SK-MEL-5 (cell line): ENCODE measurements around the gene ATP2C1. TPM values are rescaled to one million over a fixed set of nuclear protein-coding genes. Genes with fewer than 3 reads are reported as not detected.
A peak's percentile ranks its signal among the peaks of the same experiment; 100 is the strongest.
"Not testable (repeated sequence)": the region's sequence is repeated elsewhere in the genome, so short reads cannot be mapped to it uniquely, and the experiment has no call there.

Experiments
- DNase-seq: peaks from one replicate; pipeline ENCODE4 v3.0.0-alpha.2; 2016; ENCODE audit warnings: low read depth, low spot score
- in situ Hi-C: cut with HindIII; loops from 2 replicates; pipeline ENCODE4 v1.10.0; 2016; ENCODE audit warnings: low sequenced_read_pairs, high pct_unique_total_duplicates, low pct_unique_long_range_greater_than_20kb
- total RNA-seq: library from RNA; depleted of rRNA; stranded (reverse); fragments of >200 nt; shearing (Covaris generic); gene quantifications from 2 replicates; pipeline ENCODE4 v1.2.3, GENCODE V29; 2014

The ATP2C1 gene
- total RNA-seq, 1 experiment from 2014 or later: 37.5 TPM

GRCh38 chr3:131007256-131007655 is 113.4 kb downstream of the ATP2C1 start:
- in situ Hi-C loops: no loop called here
- DNase-seq: no peak

DNA sequence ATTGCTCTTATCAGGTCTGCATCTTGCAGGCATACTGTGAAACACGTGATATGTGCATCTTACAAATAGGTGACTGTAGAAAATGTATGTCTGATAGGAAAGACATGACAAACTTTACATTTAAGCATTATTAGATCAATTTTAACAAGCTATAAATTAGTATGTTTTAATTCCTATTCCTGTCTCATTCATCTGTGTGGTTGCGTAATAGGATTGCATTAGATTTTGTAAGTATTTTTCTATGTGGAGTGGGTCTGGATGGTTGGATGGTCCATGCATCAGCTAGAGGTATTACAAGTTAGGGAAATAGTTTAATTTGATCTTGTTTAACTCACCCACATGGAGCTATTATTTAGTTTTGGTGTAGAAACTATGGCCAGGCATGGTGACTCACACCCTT is 113.9 kb downstream of the ATP2C1 start:
- in situ Hi-C loops: no loop called here
- no peak for DNase-seq

DNA sequence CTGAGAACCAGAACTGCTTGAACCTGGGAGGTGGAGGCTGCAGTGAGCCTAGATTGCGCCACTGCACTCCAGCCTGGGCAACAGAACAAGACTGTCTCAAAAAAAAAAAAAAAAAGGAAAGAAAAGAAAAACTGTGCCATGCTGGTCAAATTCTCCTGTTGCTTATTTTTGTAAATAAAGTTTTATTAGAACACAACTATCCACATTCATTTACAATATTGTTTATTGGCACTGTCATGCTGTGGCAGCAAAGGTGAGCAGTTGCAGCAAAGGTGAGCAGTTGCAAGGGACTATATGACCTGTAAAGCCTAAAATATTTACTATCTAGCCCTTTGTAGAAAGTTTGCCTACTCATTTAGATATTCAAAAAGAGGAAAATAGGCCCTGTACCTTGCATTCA is 114.4 kb downstream of the ATP2C1 start:
- no peak for DNase-seq
- in situ Hi-C loops: no loop called here

- in situ Hi-C loops: no loop called here
Measured at GRCh38 chr3:131009698-131010097, 115.8 kb downstream of the ATP2C1 start.

DNA sequence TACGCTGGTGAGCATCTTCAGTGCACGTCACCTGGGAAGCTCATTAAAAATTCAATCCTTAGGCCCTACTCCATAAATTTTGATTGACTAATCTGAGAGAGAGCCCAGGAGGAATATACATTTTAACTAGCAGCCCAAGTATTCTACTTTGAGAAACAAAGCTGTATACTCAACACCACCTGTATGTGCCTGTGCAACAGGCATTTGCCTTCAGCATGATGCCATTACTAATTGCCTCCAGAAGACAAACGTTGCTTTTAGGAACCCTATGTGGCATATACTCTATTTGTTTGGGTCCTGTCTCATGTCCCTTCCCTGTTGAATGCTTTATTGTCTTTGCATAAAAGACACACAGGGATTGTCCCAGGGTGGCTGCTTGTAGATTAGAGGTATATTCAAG is 125.1 kb downstream of the ATP2C1 start:
- in situ Hi-C loops: no loop called here
- DNase-seq: peak; percentile 11

More at GRCh38 chr3:131009698-131010097, 115.8 kb downstream of the ATP2C1 start:
- no peak for DNase-seq

GRCh38 chr3:131020122-131020693 is 126.3 kb downstream of the ATP2C1 start:
- in situ Hi-C loops: no loop called here
- no peak for DNase-seq

DNA sequence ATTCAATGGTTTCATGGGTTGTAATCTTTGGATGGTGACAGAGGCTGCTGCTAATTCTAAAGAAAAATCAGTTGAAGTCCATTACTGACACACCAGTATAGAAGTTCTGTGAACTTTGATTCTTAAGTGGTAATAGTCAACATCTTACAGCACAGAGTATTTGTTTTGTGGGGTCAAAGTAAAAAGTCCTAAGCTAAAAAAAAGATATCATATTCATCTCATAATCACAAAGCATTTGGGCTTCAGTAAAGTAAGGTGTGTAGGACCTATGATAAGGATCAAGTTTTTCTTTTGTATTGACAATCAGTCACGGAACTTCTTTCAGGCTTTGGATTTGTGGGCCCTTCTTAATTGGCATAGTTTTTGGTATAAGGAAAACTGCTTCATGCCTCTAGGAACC is 131.7 kb downstream of the ATP2C1 start:
- in situ Hi-C loops: no loop called here
- no peak for DNase-seq

DNA sequence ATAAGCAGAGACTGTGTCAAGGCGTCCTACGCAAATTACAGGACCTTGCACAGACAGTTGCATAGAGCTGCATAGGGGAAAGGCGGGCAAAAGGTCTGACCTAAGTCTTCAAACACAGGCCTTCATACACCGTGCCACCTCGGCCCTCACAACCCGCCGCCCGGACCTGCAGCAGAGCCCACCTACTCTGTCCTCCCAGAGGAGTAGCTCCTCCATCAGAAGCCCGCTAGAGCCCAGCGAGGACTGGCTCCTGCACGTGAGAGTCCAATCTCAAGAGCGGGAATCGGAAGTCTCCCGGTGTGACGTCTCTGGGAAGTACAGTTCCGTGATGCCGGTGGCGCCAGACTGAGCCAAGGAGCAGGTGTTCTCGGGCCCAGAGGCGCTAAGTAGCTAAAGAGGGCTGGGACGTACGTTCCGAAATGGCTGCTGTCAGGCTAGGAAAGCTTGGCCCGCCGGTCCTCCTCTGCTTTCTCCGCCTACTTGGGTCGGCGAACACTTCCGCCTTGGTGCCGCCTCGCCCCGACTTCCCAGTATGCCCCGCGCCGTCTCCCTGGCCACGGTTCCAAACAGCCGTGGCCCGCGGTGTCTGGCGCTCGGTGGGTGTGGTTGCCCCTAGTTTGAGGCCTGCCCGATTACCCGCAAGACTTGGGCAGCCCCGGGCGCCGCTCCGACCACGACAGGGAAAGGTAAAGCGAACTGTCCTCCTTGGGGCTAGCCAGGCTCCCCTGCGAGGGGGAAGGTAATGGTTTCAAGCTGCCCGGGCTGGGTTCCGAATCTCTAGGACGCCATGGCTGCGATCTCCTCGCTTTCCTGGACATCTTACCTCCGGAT is 132.7 kb downstream of the ATP2C1 start, which contains the start of the genes ASTE1 and NEK11:
ASTE1 (minus strand) TSS at position 505 of the 831 bp plus-strand sequence. CDS start 1,519 bp downstream, outside the sequence.
NEK11 (plus strand) TSS at position 557 of the 831 bp plus-strand sequence. CDS start 2,832 bp downstream, outside the sequence.
- in situ Hi-C loops: no loop called here
- peak; percentile 86 for DNase-seq

DNA sequence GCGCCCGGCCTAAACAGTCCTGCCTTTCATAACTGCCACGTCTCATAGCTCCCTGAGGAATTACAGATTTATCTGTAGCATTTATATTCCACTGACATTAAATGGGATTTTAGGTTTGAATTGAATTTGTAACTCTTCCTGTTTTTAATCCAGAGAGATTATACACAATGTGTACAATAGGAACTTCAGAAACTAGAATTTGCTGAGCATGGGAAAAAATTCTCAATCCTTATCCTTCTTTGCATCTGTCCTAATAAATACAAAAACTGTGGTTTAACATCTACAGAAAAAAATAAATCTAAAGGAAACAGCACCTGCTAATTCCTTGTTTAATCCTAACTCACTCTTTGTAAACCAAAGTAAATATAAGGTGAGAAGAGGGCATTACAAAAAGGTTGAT is 135.0 kb downstream of the ATP2C1 start:
- no peak for DNase-seq
- in situ Hi-C loops: no loop called here

- in situ Hi-C loops: no loop called here
- DNase-seq: no peak
Measured at GRCh38 chr3:131031660-131032059, 137.8 kb downstream of the ATP2C1 start.

DNA sequence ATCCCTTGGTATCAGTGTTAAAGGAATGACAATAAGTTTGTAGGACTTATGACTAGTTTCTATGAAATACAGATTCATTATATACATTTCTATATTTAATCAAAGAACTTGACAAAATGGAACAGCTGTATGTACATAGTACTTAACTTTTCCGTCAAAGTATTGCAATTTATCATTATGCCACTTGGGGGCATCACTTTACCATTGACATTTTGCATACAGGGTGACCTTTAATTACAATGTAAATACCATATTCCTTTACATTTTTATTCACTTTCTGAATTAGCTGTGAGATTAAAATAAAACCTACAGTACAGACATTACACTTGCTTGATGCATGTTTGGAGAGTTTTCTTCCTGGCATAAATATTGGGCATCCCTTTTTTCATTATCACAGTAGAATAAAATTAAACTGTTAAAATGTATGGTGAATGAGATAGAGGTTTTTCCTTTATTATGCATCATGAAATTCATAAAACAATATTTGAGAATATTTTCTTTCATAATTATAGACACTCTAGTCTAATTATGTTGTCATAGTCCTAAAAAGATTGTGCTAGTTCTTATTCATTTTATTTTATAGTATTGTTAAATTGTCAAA is 139.7 kb downstream of the ATP2C1 start:
- in situ Hi-C loops: no loop called here
- peak; percentile 63 for DNase-seq

DNA sequence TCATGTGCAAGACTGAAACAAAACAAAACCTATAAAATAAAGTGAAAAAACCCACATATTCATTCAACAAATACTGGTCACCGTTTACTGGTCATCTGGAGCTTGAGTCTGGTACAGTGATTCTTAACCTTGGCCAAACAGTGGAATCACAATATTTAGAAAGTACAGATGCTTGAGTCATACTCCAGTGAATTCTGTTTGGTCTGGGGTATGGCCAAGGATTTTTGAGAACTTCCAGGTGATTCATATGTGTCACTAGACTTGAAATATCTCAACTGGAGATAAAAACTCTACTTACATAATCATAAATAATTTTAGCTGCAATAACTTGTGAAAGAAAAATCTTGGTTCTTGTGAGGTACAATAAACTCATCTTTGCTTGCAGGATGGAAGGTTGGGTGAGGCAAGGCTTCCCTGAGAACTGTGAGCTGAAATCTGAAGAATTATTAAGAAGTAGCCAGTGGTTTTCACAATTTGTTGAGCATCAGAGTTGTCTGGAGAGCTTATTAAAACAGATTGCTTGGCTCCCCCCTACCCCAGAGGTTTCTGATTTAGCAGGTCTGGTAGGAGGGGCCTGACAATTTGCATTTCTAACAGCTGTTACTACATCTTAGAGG is 142.4 kb downstream of the ATP2C1 start:
- in situ Hi-C loops: no loop called here
- DNase-seq: no peak

GRCh38 chr3:131036986-131037385 is 143.1 kb downstream of the ATP2C1 start:
- no peak for DNase-seq

GRCh38 chr3:131038326-131038725 is 144.4 kb downstream of the ATP2C1 start:
- no peak for DNase-seq
- in situ Hi-C loops: no loop called here

More at GRCh38 chr3:131036986-131037385, 143.1 kb downstream of the ATP2C1 start:
- in situ Hi-C loops: no loop called here

DNA sequence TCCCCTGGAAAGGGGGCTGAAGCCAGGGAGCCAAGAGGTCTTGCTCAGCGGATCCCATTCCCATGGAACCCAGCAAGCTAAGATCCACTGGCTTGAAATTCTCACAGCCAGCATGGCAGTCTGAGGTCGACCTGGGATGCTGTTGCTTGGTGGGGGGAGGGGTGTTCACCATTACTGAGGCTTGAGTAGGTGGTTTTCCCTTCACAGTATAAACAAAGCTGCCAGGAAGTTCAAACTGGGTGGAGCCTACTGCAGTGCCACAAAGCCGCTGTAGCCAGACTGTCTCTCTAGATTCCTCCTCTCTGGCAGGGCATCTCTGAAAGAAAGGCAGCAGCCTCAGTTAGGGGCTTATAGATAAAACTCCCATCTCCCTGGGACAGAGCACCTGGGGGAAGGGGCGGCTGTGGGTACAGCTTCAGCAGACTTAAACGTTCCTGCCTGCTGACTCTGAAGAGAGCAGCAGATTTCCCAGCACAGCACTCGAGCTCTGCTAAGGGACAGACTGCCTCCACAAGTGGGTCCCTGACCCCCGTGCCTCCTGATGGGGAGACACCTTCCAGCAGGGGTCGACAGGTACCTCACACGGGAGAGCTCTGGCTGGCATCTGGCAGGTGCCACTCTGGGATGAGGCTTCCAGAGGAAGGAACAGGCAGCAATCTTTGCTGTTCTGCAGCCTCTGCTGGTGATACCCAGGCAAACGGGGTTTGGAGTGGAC is 148.5 kb downstream of the ATP2C1 start:
- DNase-seq, in situ Hi-C loops: not testable (repeated sequence)

DNA sequence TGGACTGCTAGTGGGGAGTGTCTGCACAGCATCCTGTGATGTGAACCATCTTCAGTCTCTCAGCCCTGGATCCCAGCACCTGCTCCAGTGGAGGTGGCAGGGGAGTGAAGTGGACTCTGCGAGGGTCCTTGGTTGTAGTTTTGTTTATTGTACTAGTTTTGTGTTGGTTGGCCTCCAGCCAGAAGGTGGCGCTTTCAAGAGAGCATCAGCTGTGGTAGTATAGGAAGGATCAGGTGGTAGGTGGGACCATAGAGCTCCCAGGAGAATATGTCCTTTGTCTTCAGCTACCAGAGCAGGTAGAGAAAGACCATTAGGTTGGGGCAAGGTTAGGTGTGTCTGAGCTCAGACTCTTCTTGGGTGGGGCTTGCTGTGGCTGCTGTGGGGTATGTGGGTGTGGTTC is 153.7 kb downstream of the ATP2C1 start:
- peak; percentile 18 for DNase-seq
- in situ Hi-C loops: no loop called here

DNA sequence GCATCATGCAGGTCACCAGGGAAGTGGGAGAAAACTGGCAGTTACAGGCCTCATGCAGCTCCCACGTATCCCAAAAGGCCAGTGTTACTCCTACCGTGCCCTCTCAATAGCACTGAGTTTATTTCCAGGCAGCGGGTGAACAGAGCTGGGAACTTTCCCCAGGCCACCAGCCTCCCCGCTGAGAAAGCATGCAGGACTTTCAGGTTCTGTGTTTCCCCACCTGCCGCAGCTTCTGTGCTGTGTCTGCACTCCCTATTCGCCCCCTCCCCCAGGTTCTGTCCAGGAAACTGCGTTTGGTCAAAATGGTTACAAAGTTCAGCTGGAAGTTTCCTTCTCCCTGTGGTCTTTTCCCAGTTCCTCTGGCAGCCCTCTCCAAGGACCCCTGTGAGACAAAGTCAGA is 154.1 kb downstream of the ATP2C1 start:
- in situ Hi-C loops: no loop called here
- DNase-seq: no peak
